ENCODE measurements around the gene SRGAP1.

DNA sequence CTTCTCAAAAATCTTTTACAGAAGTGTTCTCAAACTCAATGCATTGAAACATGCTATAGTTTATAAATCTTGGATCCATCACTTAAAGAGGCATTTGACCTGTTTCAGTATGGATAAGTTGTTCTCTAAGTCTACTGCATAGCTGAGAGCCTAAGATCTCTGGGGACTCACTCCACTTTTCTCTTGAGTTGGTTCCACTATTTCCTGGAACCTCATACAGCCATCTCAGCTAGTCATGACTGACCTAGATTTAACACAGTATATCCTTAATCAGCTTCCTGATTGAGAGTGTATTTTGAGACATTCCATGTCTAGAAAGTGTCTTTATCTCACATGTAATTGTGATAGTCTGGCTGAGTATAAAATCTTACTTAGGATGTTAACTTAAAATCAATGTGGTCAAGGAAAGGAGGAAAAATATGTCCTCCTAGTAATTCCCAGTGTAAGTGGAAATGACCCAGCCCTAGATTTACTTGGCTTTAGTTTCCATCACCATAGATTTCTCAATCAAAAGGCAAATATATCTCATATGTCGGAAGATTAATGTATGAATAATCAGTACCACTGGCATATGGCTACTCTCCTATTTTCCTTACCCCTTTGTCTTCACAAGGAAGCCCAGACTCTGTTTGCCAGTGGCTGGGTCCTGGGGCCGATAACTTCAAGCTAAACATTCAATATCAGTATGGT is 315.7 kb downstream of the SRGAP1 start:
- TF ChIP-seq POLR2AphosphoS5 (IDR thresholded peaks at IDR 0.05; ENCODE audit: insufficient read depth in 1 of 2, low read depth in 1 of 2) (no peak), CTCF (IDR thresholded peaks at IDR 0.05) (no peak), POLR2A (IDR thresholded peaks at IDR 0.05) (no peak)

All from vagina (tissue), 2 donors.